HepG2 (cell line): ENCODE results near the gene UQCRHL. TPM values are rescaled to one million over a fixed set of nuclear protein-coding genes. Genes with fewer than 3 reads are reported as not detected.

ENCODE experiments used
- BORCS8-MEF2B ChIP-seq: sonication (generic); formaldehyde crosslinking; IDR thresholded peaks from 2 replicates; pipeline ENCODE4 v1.8.0; 2022; ENCODE audit warnings: mild to moderate bottlenecking, missing genetic modification reagents
- CREB1 ChIP-seq, 2 experiments: fragments of 450-650 bp in 1 of 2; IDR thresholded peaks; 2 replicates each; pipeline ENCODE4 v1.6.1; 2016 to 2017; ENCODE audit warnings: control low read depth in 1 of 2, mild to moderate bottlenecking in 1 of 2, missing compliant biosample characterization in 1 of 2, missing genetic modification characterization in 1 of 2
- CSRNP2 ChIP-seq: sonication (generic); formaldehyde crosslinking; conservative IDR thresholded peaks from 2 replicates; pipeline ENCODE4 v1.8.0; 2022; ENCODE audit warnings: low read depth, missing genetic modification reagents
- ELF4 ChIP-seq: sonication (generic); formaldehyde crosslinking; IDR thresholded peaks from 2 replicates; pipeline ENCODE4 v1.5.0; 2020; ENCODE audit warnings: missing genetic modification reagents, mild to moderate bottlenecking, moderate library complexity, borderline replicate concordance
- FIP1L1 ChIP-seq: fragments of 200-400 bp; formaldehyde crosslinking; IDR thresholded peaks from 2 replicates; pipeline ENCODE4 v1.6.1; 2018; ENCODE audit warnings: low read depth, mild to moderate bottlenecking, low read length, moderate library complexity, borderline replicate concordance; ENCODE audit not compliant: insufficient read depth
- GATAD2A ChIP-seq: IDR thresholded peaks from 2 replicates; pipeline ENCODE4 v1.6.1; 2016
- GFI1 ChIP-seq: sonication (generic); formaldehyde crosslinking; IDR thresholded peaks from 2 replicates; pipeline ENCODE4 v1.5.0; 2020; ENCODE audit warnings: missing genetic modification reagents, mild to moderate bottlenecking, borderline replicate concordance
- HES4 ChIP-seq: sonication (generic); formaldehyde crosslinking; IDR thresholded peaks from 2 replicates; pipeline ENCODE4 v1.9.0; 2021; ENCODE audit warnings: mild to moderate bottlenecking, missing genetic modification reagents, borderline replicate concordance
- MLLT10 ChIP-seq: sonication (generic); formaldehyde crosslinking; IDR thresholded peaks from 2 replicates; pipeline ENCODE4 v1.4.0; 2020; ENCODE audit warnings: missing genetic modification reagents
- MYPOP ChIP-seq: sonication (generic); formaldehyde crosslinking; IDR thresholded peaks from 2 replicates; pipeline ENCODE4 v1.8.1; 2023; ENCODE audit warnings: mild to moderate bottlenecking, moderate library complexity, missing genetic modification reagents
- RCOR2 ChIP-seq: IDR thresholded peaks from 2 replicates; pipeline ENCODE4 v1.6.1; 2016; ENCODE audit warnings: missing biosample characterization, missing genetic modification reagents
- TCF7 ChIP-seq: sonication (generic); IDR thresholded peaks from 2 replicates; pipeline ENCODE4 v1.6.1; 2016; ENCODE audit warnings: antibody characterized with exemption, low read depth
- ZBTB34 ChIP-seq: sonication (generic); formaldehyde crosslinking; IDR thresholded peaks from 2 replicates; pipeline ENCODE4 v1.8.0; 2022; ENCODE audit warnings: mild to moderate bottlenecking, missing genetic modification reagents
- ZFY ChIP-seq: sonication (generic); formaldehyde crosslinking; IDR thresholded peaks from 2 replicates; pipeline ENCODE4 v1.4.0; 2020; ENCODE audit warnings: missing genetic modification reagents
- ZFYVE20 ChIP-seq: sonication (generic); formaldehyde crosslinking; IDR thresholded peaks from 2 replicates; pipeline ENCODE4 v1.8.0; 2023; ENCODE audit warnings: low read depth, mild to moderate bottlenecking, moderate library complexity, missing genetic modification reagents, borderline replicate concordance
- ZNF460 ChIP-seq: sonication (generic); formaldehyde crosslinking; IDR thresholded peaks from 2 replicates; pipeline ENCODE4 v1.5.1; 2020; ENCODE audit warnings: missing genetic modification reagents, mild to moderate bottlenecking, borderline replicate concordance
- ZNF747 ChIP-seq: sonication (generic); formaldehyde crosslinking; IDR thresholded peaks from 2 replicates; pipeline ENCODE4 v1.8.1; 2023; ENCODE audit warnings: missing genetic modification reagents, mild to moderate bottlenecking, borderline replicate concordance
- polyA plus RNA-seq, 8 experiments: library from polyadenylated mRNA; depleted of rRNA in 3 of 8; stranded (reverse) in 7 of 8; unstranded in 1 of 8; fragments of >200 nt; fragmentation: Illumina TruSeq in 4 of 8; extraction: Trizol in 4 of 8; gene quantifications; 2 replicates each; pipeline versions ENCODE4 v1.2.1 to v1.2.3, GENCODE V29; 2011 to 2016; ENCODE audit warnings: low read depth in 4 of 8, missing spikeins in 1 of 8, mixed read lengths in 1 of 8; ENCODE audit not compliant: insufficient read depth in 1 of 8
- total RNA-seq, 5 experiments: library from RNA; depleted of rRNA; stranded (reverse); fragments of >200 nt; fragmentation: Illumina TruSeq; extraction: Trizol; gene quantifications; 2 replicates each; pipeline ENCODE4 v1.2.3, GENCODE V29; 2016; ENCODE audit warnings: low read depth in 1 of 5
- TF ChIP-seq, protein P1 (sequence below): sonication (generic); formaldehyde crosslinking; IDR thresholded peaks from 2 replicates; pipeline ENCODE4 v1.4.0; 2020; ENCODE audit warnings: missing genetic modification reagents, low read depth, mild to moderate bottlenecking, borderline replicate concordance
- TF ChIP-seq, protein P2 (sequence below): sonication (generic); formaldehyde crosslinking; IDR thresholded peaks from 2 replicates; pipeline ENCODE4 v1.8.1; 2022; ENCODE audit warnings: low read depth, mild to moderate bottlenecking, missing genetic modification reagents

UQCRHL gene
- total and polyA plus RNA-seq, 2 of the 13 experiments (the other 11 are each of a cell fraction or from before 2014, with no cell fraction given) = 1.8 to 2.3 TPM

DNA sequence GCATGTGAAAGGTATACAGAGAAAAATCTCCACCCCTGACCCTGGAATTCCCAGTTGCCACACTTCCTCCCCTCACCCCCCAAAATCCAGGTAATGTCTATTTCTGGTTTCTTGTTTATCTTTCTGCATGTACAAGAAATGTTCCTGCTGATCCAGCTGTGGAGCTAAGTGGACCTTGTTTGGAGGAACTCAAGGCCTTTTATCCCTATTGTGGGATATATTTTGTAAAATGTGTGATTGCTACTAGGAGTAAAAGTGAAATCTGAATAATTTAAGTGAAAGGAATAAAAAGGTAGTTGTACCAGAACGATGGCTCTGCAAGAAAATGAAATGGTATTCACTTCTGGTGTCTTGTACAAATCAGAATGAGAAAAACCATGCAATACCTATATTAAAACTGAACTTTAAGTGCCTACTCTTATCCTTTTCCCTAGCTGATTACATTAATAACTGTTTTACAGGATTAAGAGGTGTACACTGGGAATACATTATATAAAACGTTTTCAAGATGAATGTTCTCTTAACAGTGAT is 43.1 kb upstream of the UQCRHL start (continued):
- TF ChIP-seq MYPOP (CRISPR knock-in tag) = no peak
- TF ChIP-seq GFI1 (CRISPR knock-in tag) = 0 out of 2 replicates have a peak, but pooled peaks have one; percentile 18
- no peak for TF ChIP-seq RCOR2 (CRISPR knock-in tag)
- TF ChIP-seq TCF7 = no peak
- no peak for TF ChIP-seq CSRNP2
- TF ChIP-seq ZFY (CRISPR knock-in tag) = no peak
- no peak for TF ChIP-seq HES4 (CRISPR knock-in tag)
- no peak for TF ChIP-seq CREB1 (IDR thresholded peaks at IDR 0.05)
- TF ChIP-seq CREB1 (CRISPR knock-in tag; IDR thresholded peaks at IDR 0.05) = 0 out of 2 replicates have a peak, but pooled peaks have one; percentile 28
- no peak for TF ChIP-seq ZBTB34 (CRISPR knock-in tag)
- TF ChIP-seq ZNF747 (CRISPR knock-in tag) = no peak
- no peak for TF ChIP-seq ELF4 (CRISPR knock-in tag)
- no peak for TF ChIP-seq FIP1L1
- TF ChIP-seq MLLT10 (CRISPR knock-in tag) = no peak
- no peak for TF ChIP-seq ZNF460 (CRISPR knock-in tag)
- TF ChIP-seq BORCS8-MEF2B (CRISPR knock-in tag) = no peak
- TF ChIP-seq, protein P1, sequence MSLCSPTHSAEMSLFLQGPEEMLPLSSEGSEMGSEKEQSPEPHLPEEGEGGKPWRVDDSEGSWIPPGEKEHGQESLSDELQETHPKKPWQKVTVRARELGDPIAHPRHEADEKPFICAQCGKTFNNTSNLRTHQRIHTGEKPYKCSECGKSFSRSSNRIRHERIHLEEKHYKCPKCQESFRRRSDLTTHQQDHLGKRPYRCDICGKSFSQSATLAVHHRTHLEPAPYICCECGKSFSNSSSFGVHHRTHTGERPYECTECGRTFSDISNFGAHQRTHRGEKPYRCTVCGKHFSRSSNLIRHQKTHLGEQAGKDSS (CRISPR knock-in tag) = no peak
- TF ChIP-seq, protein P2, sequence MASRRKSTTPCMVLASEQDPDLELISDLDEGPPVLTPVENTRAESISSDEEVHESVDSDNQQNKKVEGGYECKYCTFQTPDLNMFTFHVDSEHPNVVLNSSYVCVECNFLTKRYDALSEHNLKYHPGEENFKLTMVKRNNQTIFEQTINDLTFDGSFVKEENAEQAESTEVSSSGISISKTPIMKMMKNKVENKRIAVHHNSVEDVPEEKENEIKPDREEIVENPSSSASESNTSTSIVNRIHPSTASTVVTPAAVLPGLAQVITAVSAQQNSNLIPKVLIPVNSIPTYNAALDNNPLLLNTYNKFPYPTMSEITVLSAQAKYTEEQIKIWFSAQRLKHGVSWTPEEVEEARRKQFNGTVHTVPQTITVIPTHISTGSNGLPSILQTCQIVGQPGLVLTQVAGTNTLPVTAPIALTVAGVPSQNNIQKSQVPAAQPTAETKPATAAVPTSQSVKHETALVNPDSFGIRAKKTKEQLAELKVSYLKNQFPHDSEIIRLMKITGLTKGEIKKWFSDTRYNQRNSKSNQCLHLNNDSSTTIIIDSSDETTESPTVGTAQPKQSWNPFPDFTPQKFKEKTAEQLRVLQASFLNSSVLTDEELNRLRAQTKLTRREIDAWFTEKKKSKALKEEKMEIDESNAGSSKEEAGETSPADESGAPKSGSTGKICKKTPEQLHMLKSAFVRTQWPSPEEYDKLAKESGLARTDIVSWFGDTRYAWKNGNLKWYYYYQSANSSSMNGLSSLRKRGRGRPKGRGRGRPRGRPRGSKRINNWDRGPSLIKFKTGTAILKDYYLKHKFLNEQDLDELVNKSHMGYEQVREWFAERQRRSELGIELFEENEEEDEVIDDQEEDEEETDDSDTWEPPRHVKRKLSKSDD (CRISPR knock-in tag) = no peak
- TF ChIP-seq GATAD2A (CRISPR knock-in tag) = peak; percentile 44; the same call in 1 of the 2 replicates
- no peak for TF ChIP-seq ZFYVE20 (CRISPR knock-in tag)
